Body of pancreas (tissue), 4 donors: ENCODE data around the gene PRMT7.

Source experiments
- CTCF ChIP-seq, 7 experiments: fragments of 450-650 bp in 4 of 7; fragments of 200-600 bp in 3 of 7; sonication (generic) in 3 of 7; IDR thresholded peaks; one replicate each; pipeline ENCODE4 v1.5.1; 2016 to 2019; ENCODE audit warnings: antibody characterized with exemption in 7 of 7
- POLR2A ChIP-seq, 3 donors: fragments of 450-650 bp; IDR thresholded peaks; one replicate each; pipeline ENCODE4 v1.6.1; 2016; ENCODE audit warnings: antibody characterized with exemption in 3 of 3, mild to moderate bottlenecking in 2 of 3

- no peak for TF ChIP-seq POLR2A (IDR thresholded peaks at IDR 0.05)
- no peak for TF ChIP-seq CTCF (IDR thresholded peaks at IDR 0.05)
These were observed 24.4 kb upstream of the PRMT7 start for GRCh38 chr16:68286153-68287074.
